Prostate gland (tissue), 2 donors: ENCODE data around the gene TRIM72. TPM values are rescaled to one million over a fixed set of nuclear protein-coding genes. Genes with fewer than 3 reads are reported as not detected.

Experiments
- DNase-seq: peaks from one replicate; pipeline ENCODE4 v3.0.0-alpha.2; 2019; ENCODE audit warnings: low spot score
- H3K27ac ChIP-seq, 2 donors: fragments of 200-600 bp; sonication (generic); 2 replicates each; pipeline ENCODE4 v1.5.1; 2017 to 2019
- H3K27me3 ChIP-seq: fragments of 200-600 bp; sonication (generic); replicated peaks from 2 replicates; pipeline ENCODE4 v1.5.1; 2019; ENCODE audit not compliant: insufficient read depth
- H3K36me3 ChIP-seq, 2 donors: fragments of 200-600 bp; sonication (generic); 1 replicate in 1 of 2; 2 replicates in 1 of 2; pipeline versions ENCODE4 v1.5.1 to v1.8.1; 2017 to 2019
- H3K4me1 ChIP-seq: fragments of 200-600 bp; sonication (generic); replicated peaks from 2 replicates; pipeline ENCODE4 v1.5.1; 2019
- H3K4me3 ChIP-seq, 2 donors: fragments of 200-600 bp; sonication (generic); 2 replicates each; pipeline ENCODE4 v1.5.1; 2017 to 2019
- H3K9me3 ChIP-seq: fragments of 200-600 bp; sonication (generic); 2 replicates; pipeline ENCODE4 v1.5.1; 2017
- CTCF ChIP-seq, 4 experiments: fragments of 200-600 bp in 2 of 4; fragments of 450-650 bp in 2 of 4; sonication (generic) in 2 of 4; IDR thresholded peaks; 1 replicate in 3 of 4; 2 replicates in 1 of 4; pipeline ENCODE4 v1.5.1; 2016 to 2019; ENCODE audit warnings: antibody characterized with exemption in 4 of 4, mild to moderate bottlenecking in 2 of 4, moderate library complexity in 2 of 4
- POLR2A ChIP-seq: fragments of 450-650 bp; IDR thresholded peaks from one replicate; pipeline ENCODE4 v1.6.1; 2016; ENCODE audit warnings: antibody characterized with exemption, mild to moderate bottlenecking
- POLR2AphosphoS5 ChIP-seq: sonication (generic); formaldehyde crosslinking; IDR thresholded peaks from one replicate; pipeline ENCODE4 v1.6.1; 2017; ENCODE audit warnings: antibody characterized with exemption
- WGBS: methylation state at CpG from one replicate; pipeline ENCODE4 v1.1.5; 2018; 5-methylcytosine and 5-hydroxymethylcytosine counted together
- intact Hi-C: fragments of 100-400 bp; cut with DNase I; formaldehyde crosslinking; loops from one replicate; pipeline ENCODE4 v1.14.2; 2022
- total RNA-seq, 2 donors: library from RNA; depleted of rRNA; stranded (reverse); fragments of >200 nt; gene quantifications; one replicate each; pipeline ENCODE4 v1.1.0, GENCODE V29; 2016

TRIM72 gene
- total RNA-seq, 2 donors from 2014 or later = 0.23 to 3.9 TPM

GRCh38 chr16:31190061-31190460 lies 23.9 kb upstream of the TRIM72 start:
- intact Hi-C loops = no loop called here
- H3K27ac ChIP-seq = no peak overlapping the region
- H3K27me3 ChIP-seq = no peaks in the 10 kb centered on the region
- 91% methylated on average over 12 of the region's 12 CpGs for WGBS
- H3K4me1 ChIP-seq = no peaks in the 10 kb centered on the region
- peaks cover 34 to 60% of the 10 kb centered on the region in 2 donors for H3K36me3 ChIP-seq
- TF ChIP-seq POLR2AphosphoS5 (no peak), POLR2A (no peak), CTCF (IDR thresholded peaks at IDR 0.05) (no peak)
- no peak for DNase-seq
- no peaks in the 10 kb centered on the region for H3K9me3 ChIP-seq
- no peak overlapping the region for H3K4me3 ChIP-seq

- H3K9me3 ChIP-seq = no peaks in the 10 kb centered on the region
- DNase-seq = no peak
- TF ChIP-seq POLR2A (no peak), POLR2AphosphoS5 (no peak), CTCF (IDR thresholded peaks at IDR 0.05) (no peak)
- intact Hi-C loops = no loop called here
- no peaks in the 10 kb centered on the region for H3K4me1 ChIP-seq
- peaks cover 35 to 60% of the 10 kb centered on the region in 2 donors for H3K36me3 ChIP-seq
- H3K4me3 ChIP-seq = no peak overlapping the region
- no peaks in the 10 kb centered on the region for H3K27me3 ChIP-seq
- WGBS = 93% methylated on average over 17 of the region's 17 CpGs
- no peak overlapping the region for H3K27ac ChIP-seq
Measured at GRCh38 chr16:31190818-31191444, 23.0 kb upstream of the TRIM72 start.

- 83% methylated on average over 5 of the region's 5 CpGs for whole genome bisulfite sequencing
- no peaks in the 10 kb centered on the region for H3K9me3 ChIP-seq
- no peaks in the 10 kb centered on the region for H3K27me3 ChIP-seq
- intact Hi-C loops = no loop called here
- H3K4me1 ChIP-seq = no peaks in the 10 kb centered on the region
- no peak for TF ChIP-seq CTCF (IDR thresholded peaks at IDR 0.05)
- TF ChIP-seq POLR2A = no peak
- TF ChIP-seq POLR2AphosphoS5 = no peak
- no peak overlapping the region for H3K4me3 ChIP-seq
- H3K36me3 ChIP-seq = peaks cover 32 to 52% of the 10 kb centered on the region in 2 donors
- no peak overlapping the region for H3K27ac ChIP-seq
- no peak for DNase-seq
Measured at GRCh38 chr16:31191697-31192428, 22.1 kb upstream of the TRIM72 start.

- Histone ChIP-seq H3K4me3 (no peak overlapping the region), H3K9me3 (no peaks in the 10 kb centered on the region), H3K4me1 (no peaks in the 10 kb centered on the region), H3K36me3 (peaks cover 30 to 46% of the 10 kb centered on the region in 2 donors), H3K27me3 (no peaks in the 10 kb centered on the region), H3K27ac (no peak overlapping the region)
- TF ChIP-seq POLR2AphosphoS5 (no peak), POLR2A (no peak), CTCF (IDR thresholded peaks at IDR 0.05) (no peak)
- WGBS = 94% methylated on average over 16 of the region's 16 CpGs
- no peak for DNase-seq
- intact Hi-C loops = no loop called here
Measured at GRCh38 chr16:31192856-31193642, 20.9 kb upstream of the TRIM72 start.
